GM19025 (cell line): ENCODE data around the gene C1orf174.

Experiments used
- ATAC-seq: cut with Tn5 transposase; IDR thresholded peaks from one replicate; pipeline ENCODE4 v1.9.1; 2021; ENCODE audit warnings: mild to moderate bottlenecking, low read depth, moderate library complexity; ENCODE audit not compliant: unreplicated experiment

C1orf174 gene

DNA sequence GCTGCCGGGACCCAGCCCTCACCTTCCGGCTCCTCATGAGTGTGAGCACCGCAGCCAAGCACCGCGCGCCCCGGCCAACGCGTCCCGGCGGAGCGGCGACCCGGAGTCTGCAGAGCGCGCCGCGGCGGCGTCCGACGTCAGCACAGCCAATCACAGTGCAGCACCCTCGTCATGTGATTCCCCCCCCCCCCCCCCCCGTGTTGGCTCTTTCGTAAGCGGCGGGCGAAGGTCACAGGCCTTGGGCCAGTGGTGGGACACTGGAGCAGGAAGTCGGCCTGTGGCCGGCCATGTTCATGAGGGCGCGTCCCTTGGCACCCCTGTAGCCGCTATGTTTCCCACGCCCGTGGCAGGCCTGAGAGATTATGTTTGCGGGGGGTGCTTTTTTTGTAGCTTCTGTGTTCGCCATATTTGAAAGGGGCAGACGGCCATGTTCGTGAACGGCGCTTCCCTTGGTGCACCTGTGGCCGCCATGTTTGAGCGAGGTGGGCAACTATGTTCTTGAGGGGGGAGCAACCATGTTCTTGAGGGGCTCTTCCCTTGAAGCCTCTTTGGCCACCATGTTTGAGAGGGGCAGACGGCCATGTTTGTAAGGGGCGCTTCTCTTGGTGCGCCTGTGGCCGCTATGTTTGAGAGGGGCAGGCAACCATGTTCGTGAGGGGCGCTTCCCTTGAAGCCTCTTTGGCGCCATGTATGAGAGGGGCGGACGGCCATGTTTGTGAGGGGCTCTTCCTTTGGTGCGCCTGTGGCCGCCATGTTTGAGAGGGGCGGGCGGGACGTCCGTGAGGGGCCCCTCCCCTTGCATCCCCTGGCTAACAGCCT lies at the start of gene C1orf174:
TSS of gene C1orf174 (minus strand) at position 123 of the 819 bp plus-strand sequence. CDS start at position 37, 86 bp downstream.
- peak; percentile 64 for ATAC-seq

DNA sequence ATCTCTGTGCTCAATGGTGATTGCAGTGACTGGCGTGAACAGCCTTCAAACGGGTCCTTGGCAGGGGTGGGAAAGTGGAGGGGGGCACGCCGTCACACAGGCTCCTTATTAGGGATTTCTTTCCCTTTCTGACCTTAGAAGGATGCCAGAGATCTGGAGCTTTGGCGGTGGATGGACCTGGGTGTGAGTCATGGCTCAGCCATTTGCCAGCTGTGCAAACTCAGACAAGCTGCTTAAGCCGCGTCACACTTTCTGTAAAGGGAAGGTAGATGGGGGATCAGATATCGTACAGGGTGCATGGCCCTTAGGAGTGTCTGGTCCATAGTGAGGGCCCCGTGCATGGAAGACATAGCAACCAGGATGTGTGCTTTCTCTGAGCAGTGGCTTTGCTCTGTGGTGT lies 48.3 kb upstream of the C1orf174 start:
- ATAC-seq: no peak

- no peak for ATAC-seq
These were observed 46.1 kb upstream of the C1orf174 start for GRCh38 chr1:3945916-3946840.

DNA sequence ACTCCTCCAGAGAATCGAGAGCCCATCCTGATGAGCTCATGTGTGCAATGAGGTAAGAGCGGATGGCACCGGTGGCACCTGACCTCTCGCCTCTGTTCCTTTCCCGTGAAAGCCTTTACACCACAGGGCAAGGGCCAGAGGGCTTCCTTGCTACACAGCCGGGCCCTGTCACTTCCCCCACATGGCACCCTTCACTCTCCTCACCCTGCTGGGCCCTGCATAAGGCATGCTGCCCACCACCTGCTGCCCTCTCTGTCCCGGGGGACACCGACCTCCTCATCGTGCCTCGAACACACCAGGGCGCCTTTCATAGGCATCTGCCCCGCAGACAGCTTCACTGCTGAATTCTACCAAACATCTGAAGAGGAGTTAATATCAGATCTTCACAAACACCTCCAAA lies 45.1 kb upstream of the C1orf174 start:
- ATAC-seq: no peak

DNA sequence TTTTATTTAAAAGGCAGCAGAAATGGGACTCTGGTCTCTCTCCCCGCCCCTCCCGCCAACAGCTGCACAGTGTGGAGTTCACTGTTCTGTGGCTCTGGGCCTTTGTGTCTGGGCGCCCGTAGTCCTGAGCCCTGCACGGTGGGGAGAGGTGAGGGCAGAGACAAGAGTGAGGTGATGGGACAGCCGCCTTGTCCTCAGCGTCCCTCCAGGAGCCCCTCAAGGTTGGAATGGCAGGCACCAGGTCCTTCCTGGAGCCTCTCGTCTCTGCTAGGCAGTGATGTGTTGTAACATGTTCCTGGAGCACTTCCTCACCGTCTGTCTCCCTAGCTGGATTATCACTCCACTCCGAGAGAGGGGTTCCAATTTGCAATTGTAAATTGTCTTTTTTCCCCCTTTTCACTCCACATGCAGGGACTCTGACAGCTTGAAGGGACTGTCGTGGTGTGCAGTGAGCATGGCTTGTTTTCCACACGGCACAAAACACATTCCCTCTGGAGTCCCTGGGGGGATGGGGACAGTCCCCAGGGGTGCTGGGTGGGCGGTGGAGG lies 44.6 kb upstream of the C1orf174 start:
- ATAC-seq: no peak

GRCh38 chr1:3943806-3944577 lies 43.9 kb upstream of the C1orf174 start:
- no peak for ATAC-seq

DNA sequence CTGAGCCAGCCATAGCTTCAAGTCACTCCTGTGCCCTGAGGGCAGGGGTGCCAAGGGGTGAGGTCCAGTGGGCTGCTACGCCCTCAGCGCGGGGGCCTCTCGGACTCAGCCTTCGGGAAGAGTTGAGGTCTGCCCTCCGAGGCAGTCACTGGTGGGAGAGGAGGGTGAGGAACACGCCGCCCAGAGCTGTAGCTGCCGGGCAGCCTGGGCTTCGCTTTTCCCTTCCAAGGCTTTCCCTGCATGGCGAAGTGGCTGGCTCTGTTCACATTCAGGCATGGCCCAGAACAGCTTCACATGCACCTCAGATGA lies 43.0 kb upstream of the C1orf174 start:
- ATAC-seq: no peak

DNA sequence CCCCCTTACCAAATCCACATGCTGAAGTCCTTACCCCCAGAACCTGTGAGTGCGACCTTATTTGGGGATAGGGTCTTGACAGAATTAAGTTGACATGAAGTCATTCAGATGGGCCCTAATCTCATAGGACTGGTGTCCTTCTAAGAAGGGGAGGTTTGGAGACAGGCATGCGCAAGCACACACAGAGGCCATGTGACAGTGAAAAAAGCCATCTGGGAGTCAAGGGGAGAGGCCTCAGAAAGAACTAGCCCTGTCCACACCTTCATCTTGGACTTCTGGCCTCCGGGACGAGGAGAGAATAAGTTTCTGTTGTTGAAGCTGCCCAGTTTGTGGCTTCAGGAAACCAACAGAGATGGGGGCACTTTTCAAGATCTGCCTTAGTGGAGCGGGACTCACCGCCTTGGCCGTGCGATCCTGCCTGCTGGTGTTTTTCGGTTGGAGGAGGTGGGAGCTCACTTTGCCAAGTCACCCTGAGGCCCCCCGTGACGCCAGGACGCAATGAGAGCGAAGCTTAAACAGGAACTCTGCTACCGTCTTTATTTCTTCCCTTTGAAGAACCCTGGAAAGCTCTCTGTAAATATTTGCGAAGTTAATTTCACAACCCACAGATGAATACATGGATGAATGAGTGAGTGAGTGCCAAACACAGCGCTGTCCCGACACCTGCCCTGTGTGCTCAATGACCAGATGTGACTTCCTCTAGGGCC lies 42.5 kb upstream of the C1orf174 start:
- ATAC-seq: no peak

- ATAC-seq: no peak
These were observed 40.8 kb upstream of the C1orf174 start for GRCh38 chr1:3940754-3941345.

DNA sequence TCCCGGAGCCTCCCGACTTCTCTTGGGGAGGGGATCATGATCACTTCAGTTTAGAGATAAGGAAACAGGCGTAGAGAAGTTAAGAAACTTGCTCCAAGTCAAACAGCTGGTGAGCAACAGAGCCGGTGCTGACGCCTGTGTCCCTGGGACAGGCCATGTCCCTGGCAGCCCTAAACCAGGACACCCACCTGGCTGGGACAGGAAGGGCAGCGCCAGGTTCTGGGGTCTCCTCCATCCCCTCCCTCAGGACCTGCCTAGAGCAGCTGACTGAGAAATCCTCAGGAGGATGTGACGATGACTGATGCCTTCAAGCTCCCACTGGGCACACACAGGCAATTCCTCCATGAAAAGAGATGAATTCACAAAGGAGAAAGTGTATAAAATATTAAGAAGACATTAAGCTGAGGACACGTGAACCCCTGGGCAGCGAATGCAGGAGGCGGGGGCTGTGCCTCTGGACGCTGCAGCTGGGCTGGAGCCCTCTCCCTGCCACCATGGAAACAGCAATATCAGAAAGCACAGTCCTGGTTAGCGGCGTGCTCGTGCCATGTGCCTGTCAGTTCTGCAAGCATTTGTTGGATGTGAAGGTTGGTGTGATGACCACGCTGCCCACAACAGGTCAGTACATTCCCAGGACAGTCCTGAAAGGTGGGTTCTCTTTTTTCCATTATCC lies 40.1 kb upstream of the C1orf174 start:
- ATAC-seq: no peak

GRCh38 chr1:3939242-3940080 lies 39.4 kb upstream of the C1orf174 start:
- ATAC-seq: no peak

- ATAC-seq: no peak
These were observed 32.3 kb upstream of the C1orf174 start for GRCh38 chr1:3932156-3932919.

GRCh38 chr1:3931007-3931912 lies 31.2 kb upstream of the C1orf174 start:
- no peak for ATAC-seq

DNA sequence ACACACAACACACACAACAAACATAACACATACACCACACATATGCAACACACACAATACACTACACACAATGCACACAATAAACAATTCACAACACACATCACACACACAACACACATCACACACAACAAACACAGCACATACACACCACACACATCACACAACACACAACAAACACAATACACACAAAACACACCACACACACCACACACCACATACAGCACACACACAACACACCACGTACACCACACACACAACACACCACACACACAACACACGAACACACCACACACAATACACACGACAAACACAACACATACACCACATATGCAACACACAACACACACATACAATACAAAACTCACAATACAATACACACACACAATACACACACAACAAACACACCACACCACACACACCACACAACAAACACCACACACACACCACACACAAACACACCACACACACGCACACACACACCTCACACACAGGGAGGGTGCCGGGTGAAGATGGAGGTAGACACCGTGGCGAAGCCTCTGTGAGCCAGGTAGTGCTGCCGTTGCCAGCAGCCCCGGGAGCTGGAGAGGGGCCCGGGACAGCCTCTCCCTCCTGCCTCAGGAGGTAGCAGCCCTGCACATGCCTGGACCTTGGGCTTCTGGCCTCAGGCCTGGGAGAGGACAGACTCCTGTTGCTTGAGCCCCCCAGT lies 30.4 kb upstream of the C1orf174 start:
- no peak for ATAC-seq

DNA sequence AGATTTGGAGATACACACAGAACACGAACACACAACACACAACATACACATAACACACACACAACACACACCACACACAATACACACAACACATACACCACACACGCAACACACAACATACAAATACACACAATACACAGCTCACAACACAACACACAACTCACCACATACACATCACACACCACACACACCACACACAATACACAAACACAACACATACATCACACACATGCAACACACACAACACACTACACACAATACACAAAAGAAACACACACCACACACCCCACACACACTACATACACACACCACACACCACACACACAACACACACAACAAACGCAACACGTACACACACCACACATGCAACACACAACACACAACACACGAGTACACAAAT lies 29.1 kb upstream of the C1orf174 start:
- ATAC-seq: no peak

DNA sequence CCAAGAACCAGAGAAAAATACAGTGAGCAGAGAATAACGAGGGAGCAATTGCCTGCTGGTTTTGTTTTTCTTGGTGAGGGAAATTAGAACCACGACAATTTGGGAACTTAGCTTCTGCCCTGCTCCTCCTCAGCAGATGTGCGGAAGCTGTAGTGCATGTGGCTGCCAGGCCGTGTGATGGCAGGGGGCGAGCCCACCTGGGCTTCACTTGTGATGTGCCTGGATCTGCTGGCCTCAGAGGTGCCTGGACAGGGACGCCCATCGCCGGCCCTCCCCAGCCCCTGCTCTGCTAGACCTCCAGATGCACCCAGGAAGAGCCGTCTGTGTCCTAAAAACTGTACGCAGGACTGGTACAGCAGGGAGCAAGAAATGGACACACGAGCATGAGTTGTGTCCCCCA lies 28.5 kb upstream of the C1orf174 start:
- no peak for ATAC-seq
